ENCODE data around the gene ZNF783. TPM values are rescaled to one million over a fixed set of nuclear protein-coding genes. Genes with fewer than 3 reads are reported as not detected.
"Not testable (repeated sequence)": the region's sequence is repeated elsewhere in the genome, so short reads cannot be mapped to it uniquely, and the experiment has no call there.

ZNF783 gene
- polyA plus RNA-seq, 3 donors, result 14.2 to 22.8 (median 20.5) TPM

DNA sequence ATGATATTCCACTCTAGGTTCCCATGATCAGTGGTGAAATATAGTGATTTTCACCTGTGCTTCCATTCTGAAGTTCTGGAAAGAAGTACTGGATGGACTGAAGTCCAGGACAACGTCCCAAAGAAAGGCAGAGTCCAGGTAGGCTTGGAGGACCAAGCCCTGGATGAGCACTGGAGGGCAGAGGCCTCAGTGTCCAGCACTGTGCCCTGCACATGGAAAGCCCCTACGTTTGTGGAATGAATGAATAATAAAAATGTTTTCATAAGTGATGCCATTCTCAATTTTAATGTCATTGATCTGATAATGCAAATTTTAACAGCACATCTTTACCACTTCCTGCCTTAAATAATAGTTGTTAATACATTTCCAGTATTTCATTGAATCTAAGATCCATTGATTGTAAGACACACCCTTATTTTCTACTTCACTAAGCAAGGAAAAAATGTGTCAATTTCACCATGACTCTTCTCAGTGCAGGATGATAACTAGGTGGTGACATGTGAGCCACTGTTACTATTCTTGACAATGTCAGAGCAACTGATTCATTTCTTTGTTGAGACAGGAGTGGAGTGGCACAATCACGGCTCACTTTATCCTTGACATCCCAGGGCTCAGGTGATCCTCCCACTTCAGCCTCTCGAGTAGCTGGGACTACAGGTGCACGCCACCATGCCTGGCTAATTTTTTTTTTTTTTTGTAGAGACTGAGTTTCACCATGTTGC, 35.2 kb downstream of the ZNF783 start:
- DNase-seq, result no peak

DNA sequence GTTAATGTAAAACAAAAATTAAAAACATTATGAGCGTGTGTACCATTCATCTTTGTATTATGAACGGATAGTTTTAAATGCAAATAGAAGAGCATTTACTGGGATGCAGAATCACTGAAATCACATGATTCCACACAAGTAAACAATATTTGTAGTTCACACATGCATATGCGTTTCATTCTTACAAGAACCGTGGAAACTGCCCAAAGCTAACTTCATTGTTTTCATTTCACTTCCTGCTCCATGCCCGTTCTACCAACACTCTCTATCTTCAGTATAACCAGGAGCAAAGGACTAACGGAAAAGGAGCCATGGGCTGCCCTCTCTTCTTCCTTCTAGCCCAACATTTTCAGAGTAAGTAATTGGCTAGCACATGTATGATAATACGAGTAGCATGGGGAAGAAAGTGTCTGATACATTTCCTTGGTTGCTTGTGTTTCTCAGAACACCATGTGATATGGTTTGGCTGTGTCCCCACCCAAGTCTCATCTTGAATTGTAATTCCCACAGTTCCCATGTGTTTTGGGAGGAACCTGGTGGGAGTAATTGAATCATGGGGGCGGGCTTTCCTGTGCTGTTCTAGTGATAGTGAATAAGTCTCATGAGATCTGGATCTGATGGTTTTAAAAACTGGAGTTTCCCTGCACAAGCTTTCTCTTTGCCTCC, 38.8 kb downstream of the ZNF783 start:
- DNase-seq, result no peak

DNA sequence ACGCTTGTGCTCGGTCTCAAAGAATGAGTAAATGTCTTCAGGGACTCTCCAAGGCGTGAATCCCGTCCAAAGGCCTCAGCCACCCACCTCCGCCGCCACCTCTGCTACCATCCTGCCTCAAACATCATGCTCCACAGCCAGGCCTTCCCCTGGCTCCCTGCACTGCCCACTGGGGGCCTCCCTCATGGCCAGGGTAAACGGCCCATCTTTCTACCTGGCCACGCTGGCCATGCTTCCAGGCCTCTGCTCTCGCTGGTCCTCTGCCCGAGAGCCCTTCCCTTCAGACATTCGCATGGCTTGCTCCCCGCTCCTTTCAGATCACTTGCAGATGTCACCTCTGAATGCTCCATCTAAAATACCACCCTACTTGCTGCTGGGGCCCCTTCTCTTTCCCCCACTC, 40.2 kb downstream of the ZNF783 start:
- no peak for DNase-seq

DNA sequence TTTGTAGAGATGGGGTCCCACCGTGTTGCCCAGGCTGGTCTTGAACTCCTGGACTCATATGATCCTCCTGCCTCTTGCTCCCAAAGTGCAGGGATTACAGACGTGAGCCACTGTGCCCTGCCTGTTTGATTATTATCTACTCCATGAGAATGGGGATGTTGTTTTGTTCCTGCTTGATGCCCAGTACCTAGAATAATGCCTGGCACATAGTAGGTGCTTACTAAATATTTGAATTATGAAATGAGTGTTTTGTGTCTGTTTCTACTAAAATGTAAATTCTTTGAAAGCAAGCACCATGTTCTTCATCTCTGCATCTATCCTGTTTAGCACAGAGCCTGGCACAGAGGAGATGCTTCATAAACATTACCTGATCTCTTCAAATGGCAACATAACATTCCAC, 40.9 kb downstream of the ZNF783 start:
- no peak for DNase-seq

DNA sequence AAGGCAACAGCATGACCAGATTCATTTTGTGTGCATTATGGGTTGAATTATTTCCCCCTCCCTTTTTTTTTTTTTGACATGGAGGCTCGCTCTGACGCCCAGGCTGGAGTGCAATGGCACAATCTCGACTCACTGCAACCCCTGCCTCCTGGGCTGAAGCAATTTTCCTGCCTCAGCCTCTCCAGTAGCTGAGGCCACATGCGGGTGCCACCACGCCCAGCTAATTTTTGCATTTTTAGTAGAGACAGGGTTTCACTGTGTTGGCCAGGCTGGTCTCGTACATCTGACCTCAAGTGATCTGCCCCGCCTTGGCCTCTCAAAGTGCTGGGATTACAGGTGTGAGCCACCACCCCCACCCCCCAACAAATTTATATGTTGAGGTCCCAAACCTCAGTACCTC, 42.0 kb downstream of the ZNF783 start:
- DNase-seq, result no peak

DNA sequence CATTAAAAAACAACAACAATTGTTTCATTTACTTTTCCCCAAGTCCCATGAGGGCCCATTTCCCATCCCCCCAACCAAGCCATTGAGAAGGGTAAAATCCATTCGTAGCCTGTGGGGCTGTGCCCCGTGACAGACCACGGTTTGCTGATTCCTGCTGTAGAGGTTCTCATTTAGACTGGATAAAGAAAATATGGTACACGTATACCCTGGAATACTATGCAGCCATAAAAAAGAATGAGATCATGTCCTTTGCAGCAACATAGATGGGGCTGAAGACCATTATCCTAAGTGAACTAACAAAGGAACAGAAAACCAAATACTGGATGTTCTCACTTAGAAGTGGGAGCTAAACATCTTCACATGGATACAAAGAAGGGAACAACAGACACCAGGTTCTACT, 44.9 kb downstream of the ZNF783 start:
- DNase-seq, result no peak

DNA sequence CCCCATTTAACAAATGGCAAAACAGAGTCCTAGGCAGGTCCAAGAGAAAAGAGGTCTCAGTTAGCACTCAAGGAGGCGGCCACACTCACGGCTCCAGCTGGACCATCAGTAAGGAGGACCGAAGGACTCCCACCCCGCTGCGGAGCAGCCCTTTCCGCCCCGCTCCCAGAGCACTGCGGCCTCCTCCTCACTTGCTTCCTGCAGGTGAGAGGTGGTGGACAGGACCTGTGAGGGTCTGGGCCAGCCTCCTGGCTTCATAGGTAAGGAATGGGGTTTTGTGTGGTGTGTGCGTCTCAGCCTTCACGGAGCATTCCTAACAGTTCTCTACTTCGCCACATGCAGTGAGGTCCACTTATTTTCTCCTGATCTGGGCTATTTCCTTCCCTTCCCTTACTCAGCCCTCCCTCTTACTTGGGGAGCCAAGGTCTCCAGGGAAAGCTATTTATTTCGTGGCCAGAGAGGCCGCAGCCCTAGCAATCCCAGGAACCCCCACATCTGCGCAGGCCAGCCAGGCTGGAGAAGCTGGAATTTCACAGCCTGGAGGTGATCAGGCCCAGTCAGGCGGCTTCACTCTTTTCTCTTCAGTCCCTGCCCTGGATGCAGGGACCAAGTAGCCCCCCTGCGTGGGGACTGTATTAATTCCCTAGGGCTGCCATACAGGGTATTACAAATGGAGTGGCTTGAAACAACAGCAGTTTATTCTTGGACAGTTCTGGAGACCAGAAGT, 45.9 kb downstream of the ZNF783 start:
- DNase-seq, result no peak

DNA sequence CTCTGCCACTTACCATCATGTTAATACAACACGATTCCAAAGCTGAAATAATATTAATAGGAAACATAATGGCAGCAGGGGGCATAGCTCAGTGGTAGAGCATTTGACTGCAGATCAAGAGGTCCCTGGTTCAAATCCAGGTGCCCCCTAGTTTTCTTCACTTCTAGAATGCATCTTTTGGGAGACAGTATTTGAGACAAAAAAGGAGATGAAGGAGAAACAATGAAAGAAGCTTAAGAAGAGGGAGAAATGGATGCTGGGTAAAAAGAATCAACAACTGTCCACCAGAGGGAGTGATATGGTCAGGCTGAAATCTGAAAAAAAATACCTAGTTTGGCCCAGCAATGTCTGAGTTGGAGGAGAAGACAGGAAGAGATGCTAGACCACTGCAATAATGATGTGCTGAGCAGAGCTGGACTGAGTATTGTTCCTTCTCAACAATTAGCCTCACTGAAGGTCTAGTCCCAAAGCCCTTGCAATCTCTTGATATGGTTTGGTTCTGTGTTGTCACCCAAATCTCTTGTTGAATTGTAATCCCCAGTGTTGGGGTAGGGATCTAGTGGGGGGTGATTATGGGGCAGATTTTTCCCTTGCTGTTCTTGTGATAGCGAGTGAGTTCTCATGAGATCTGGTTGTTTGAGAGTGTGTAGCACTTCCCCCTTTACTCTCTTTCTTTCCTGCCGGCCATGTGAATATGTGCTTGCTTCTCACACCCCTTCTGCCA, 48.3 kb downstream of the ZNF783 start:
- peak; percentile 36 for DNase-seq

DNA sequence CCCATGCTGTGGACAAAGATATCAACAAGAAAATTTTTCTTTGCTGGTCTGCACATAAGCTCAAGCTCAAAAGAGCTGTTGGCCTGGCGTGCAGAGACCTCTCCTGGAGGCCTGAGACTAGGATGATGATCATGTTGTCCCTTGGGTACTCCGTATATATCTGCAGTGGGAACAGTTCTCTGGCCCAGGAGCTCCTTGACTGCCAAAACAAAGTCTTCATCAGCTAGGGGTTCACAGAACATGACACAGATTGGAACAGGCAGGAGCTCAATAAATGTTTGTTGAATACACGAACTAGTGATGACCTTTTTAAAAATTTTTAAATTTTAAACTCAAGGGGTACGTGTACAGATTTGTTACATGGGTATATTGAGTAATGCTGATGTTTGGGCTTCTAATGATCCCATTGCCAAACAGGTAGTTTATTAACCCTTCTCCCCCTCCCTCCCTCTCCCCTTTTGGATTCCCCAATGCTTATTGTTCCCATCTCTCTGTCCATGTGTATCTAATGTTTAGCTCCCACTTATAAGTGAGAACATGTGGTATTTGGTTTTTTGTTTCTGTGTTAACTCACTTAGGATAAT, 49.1 kb downstream of the ZNF783 start:
- DNase-seq, result no peak

DNA sequence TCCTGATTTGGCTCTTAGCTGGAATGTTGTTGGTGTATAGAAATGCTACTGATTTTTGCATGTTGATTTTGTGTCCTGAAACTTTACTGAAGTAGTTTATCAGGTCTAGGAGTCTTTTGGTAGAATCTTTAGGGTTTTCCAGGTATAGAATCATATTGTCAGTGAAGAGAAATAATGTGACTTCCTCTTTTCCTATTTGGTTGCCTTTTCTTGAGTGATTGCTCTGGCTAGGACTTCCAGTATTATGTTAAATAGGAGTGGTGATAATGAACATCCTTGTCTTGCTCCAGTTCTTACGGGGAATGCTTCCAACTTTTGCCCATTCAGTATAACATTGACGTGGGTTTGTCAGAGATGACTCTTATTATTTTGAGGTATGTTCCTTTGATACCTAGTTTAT, 52.0 kb downstream of the ZNF783 start:
- DNase-seq, result no peak

DNA sequence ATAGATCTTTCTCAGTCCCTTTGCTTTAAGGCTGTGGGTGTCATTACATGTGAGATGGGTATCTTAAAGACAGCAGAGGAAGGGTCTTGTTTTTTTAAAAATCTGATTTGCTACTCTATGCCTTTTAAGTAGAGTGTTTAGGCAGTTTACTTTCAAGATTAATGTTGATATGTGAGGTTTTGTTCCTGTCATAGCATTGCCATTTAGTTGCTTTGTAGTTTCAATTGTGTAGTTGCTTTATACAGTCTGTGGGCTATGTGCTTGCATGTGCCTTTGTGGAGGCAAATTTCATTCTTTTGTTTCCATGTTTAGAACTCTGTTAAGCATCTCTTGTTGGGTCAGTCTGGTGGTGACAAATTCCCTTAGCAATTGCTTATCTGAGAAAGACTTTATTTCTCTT, 54.6 kb downstream of the ZNF783 start:
- no peak for DNase-seq

DNA sequence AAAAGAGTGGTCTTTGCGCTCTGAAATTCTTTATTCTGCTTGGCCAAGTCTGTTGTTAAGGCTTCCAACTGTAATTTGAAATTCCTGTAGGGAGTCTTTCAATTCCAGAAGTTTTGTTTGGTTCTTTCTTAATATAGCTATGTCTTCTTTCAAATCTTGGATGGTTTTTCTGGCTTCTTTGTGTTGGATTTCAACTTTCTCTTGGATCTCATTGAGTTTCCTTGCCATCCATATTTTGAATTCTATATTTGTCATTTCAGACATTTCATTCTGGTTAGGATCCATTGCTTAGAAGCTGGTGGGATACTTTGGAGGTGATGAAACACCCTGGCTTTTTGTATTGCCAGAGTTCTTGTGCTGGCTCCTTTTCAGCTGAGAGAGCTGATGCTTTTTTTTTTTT, 55.5 kb downstream of the ZNF783 start:
- DNase-seq, result no peak

DNA sequence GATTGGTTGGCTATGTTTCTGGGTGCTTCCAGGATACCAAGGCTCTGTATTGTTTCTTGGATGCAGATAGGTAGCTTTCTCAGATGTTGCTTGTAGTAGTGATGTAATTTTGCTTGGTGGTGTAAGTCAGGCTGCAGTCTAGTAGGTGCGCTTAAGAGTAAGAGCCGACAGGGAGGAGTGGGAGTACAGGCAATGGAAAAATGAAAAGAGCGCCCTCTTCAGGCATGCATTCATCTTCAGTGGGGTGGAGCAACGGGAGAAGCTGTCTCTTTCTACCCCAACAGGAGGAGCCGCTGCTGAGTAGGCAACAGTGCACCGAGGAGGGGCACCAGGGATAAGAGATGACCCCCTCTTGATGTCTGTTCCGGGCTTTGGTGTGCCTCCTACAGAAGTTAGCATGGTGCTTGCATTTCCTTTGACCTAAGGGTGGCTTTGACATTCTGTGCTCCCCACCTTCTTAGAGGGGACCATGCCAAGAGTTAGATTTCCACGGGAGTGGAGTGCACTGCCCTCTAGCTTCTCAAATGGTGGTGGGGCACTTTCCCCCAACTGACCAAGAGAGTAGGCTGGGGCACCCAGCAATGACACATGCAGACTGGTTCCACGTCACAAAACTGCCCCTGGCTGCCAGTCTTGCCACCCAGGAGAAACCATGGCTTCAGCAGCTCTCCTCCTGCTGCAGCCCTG, 56.1 kb downstream of the ZNF783 start:
- DNase-seq, result no peak

DNA sequence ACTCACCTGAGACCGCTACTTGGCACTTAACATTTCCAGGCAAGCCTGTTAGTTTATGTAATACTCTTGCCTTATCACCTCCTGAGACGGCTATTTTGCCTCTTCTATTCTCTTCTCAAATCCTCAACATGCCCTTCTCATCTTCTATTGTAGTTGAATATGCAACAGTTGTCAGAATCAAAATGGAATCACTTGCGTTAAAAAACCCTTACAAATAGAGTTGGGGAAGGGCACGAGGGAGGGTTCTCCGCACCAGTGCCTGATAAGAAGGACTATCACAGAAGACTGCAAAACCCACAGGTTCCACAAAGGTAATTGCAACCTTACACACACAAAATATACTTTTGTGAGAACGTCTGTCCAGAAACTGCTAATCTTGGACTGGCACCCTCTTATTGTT, 57.4 kb downstream of the ZNF783 start:
- DNase-seq, result no peak

DNA sequence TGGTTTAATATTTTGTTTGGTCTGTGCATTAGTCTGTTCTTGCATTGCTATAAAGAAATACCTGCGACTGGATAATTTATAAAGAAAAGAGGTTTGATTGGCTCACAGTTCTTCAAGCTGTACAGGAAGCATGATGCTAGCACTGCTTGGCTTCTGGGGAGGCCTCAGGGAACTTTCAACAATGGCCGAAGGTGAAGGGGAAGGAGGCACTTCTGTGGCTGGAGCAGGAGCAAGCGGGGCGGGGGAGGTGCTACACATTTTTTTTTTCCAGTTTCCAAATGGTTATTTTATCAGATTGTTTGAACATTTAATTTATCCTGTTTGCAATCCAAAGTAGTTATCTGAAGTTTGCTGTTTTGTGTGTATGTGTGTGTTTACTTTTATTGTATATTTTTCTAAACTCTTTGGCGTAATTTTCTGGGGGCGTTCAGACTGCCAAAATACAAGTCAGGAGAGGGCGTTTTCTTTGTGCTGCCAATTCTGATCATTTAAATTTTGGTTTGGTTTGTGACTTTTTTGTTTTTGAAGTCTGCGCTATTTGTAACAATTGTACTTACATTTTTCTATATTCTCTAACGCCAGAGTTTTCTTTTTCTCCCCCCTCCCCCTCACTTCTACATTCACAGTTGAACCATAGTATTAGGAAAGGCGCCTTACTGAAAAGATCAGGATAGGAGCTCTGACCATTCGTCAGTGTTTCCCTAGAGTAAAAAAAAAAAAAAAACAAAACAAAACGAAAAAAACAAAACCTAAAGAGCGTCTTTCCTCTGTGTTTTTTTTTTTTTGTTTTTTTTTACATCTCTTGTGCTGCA, 58.5 kb downstream of the ZNF783 start:
- DNase-seq, result no peak

DNA sequence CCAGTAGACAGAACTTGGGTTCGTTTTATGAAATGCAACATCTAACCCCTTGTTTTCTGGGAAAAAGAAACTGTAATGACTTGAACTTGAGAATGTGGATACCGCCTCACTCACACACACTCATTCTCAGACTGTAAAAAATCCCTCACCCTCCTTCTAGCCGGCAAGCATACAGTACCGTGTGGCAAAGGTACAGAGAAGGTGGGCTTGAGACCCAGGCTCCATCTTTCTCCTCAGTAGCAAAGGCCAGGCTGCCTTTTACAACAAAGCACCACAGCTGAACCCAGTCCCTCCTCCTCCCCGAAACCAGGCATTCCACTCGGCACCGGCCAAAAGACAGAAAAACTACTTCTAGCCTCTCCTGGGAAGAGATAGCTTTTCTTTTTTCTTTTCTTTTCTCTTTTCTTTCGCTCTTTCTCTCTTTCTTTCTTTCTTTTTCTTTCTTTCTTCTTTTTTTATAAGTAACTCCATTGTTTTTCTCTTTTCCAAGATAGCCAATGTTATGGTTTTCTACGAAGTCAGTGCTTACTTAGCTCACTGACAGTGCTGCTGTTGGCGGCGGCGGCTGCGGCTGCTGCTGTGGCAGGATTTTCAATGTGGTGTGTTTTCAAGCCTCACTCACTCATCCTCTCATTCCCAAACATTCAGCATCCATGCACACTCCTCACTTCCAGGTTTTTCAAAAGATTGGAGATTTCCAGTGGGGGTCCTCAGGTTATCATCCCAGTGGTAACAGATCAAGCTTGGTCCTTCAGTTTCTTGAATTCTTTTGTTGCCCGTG, 59.3 kb downstream of the ZNF783 start:
- DNase-seq, result not testable (repeated sequence)

DNA sequence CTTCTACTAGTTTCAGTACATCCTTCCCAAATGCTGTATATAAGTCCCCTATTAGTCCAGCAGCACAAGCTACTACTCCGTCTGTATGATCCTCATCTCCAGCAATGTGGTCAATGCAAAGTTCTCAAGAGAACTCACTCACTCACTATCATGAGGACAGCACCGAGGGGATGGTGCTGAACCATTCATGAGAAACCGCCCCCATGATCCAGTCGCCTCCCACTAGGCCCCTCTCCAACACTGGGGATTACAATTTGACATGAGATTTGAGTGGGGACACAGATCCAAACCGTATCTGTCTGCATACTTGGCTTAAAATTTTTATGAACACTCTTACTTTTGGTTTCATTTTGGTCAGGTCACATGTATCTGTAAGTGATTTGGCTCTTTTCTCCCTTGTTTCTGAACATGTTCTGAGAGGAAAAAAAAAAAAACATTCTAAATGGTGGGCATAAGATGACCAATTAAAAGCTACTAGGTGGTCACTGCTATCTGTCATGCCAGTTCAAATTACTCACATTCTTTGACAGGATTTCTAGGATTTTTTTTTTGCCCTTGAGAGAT, 60.1 kb downstream of the ZNF783 start:
- no peak for DNase-seq

DNA sequence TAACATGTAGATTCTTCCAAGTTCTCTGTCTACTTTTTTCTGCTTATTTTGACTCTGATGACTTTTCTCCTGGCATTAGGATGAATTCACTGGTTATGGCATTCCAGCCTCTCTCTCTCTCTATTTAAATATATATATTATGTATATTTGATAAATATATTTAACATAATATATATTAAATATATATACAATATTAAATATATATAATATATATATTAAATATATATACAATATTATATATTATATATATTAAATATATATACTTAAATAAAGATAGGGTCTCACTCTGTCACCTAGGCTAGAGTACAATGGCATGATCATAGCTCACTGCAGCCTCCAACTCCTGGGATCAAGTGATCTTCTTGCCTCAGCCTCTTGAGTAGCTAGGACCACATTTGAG, 60.7 kb downstream of the ZNF783 start:
- DNase-seq, result no peak

DNA sequence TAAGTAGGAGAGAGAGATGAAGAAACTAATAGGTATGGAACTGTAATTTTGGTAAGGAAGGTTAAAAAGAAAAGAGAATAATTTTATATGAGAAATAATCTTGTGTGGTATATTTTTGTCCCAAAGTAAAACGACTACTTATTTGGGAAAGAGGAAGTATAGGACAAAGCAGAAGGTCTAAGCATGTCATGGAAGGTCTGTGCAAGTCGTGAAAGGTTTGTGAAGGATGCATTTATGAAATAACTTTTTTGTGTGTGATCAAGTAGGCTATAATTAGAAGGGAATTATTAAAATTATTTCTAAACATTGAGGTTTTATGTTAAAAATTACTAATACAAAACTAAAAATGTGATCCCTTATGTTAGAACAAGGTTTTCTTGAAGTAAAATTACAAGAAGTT, 63.3 kb downstream of the ZNF783 start:
- DNase-seq, result no peak
